OCI-LY3 (cell line): Measurements from ENCODE around the gene ETDB.

Experiments used
- CTCF ChIP-seq: fragments of 200-600, 300-600 bp; sonication (generic); IDR thresholded peaks from 2 replicates; pipeline ENCODE4 v1.5.1; 2014; ENCODE audit warnings: antibody characterized with exemption, low read length, low read depth
- EZH2phosphoT487 ChIP-seq: fragments of 200-600 bp; shearing (Covaris generic); IDR thresholded peaks from 2 replicates; pipeline ENCODE4 v1.6.1; 2018; ENCODE audit warnings: antibody characterized with exemption, mixed run types, low read depth

GRCh38 chrX:135089126-135089525, 31.2 kb downstream of the ETDB start:
- TF ChIP-seq CTCF (no peak), EZH2phosphoT487 (no peak)
